ENCODE measurements around the gene FBN3.

FBN3 gene

DNA sequence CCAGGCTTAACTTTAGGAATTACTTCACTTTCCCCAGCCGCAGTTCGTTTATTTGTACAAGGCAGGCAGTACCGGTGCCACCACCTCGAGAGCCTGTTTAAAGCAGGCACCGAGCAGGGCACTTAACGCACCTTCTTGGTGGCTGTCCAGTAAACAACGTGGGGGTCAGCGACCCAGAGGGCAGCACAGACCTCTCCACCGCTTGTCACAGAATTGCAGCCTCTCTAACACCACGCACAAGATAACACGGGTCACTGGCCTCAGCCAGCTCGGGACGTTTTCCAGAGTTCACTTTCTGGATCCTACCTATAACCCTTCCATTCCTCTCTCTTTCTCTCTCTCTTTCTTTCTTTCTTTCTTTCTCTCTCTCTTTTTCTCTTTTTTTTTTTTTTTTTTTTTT, 127.1 kb downstream of the FBN3 start:
- no peak for DNase-seq (ENCODE audit: low read depth, low spot score)

- no peak for DNase-seq (ENCODE audit: low read depth, low spot score)
Observed at GRCh38 chr19:8021374-8021773, 128.0 kb downstream of the FBN3 start.

- DNase-seq (ENCODE audit: low read depth, low spot score), result no peak
Observed at GRCh38 chr19:8020681-8021080, 128.7 kb downstream of the FBN3 start.

GRCh38 chr19:8017808-8018207, 131.6 kb downstream of the FBN3 start:
- DNase-seq (ENCODE audit: low read depth, low spot score), result no peak

Measured in brain pericyte (primary cell).